ENCODE data around the gene PIK3C2B. TPM values are rescaled to one million over a fixed set of nuclear protein-coding genes. Genes with fewer than 3 reads are reported as not detected.
A peak's percentile ranks its signal among the peaks of the same experiment; 100 is the strongest.

PIK3C2B gene
- total RNA-seq, 1 donor from 2014 or later = 129 TPM

DNA sequence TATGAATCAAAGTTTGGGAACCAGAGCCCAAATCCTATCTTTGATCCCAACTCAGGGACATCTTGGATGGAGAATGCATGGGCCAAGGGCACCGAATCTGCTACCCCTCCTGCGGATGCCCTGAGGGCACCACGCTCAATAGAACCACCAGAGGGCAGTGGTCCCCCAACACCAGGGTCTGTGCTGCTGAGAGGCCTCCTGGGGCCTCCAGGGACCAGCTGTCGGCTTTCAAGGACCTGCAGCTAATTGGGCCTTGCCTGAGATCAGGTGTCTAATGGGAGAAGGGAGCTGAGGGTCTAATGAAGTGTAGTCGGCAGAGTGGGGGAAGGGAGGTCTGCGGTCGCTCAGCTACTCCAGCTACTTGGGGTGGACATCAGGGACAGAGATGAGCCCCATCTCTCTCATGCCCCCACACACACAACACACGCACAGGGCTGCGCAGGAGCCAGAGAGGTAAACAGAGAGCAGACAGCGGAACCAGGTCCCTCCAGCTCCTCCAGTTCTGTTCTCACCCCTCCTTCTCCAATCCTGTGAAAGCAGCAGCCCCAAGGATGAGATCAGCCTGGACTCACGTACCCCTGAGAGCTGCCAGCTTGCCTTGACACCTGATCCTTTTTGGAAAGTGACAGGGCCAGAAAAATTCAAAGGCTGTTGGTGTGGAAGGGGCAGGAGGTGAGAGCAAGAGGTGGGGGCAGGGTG is 48.0 kb downstream of the PIK3C2B start:
- H3K9me3 ChIP-seq = no peaks in the 10 kb centered on the region

GRCh38 chr1:204445860-204446412 is 48.7 kb downstream of the PIK3C2B start:
- Histone ChIP-seq H3K27me3 (no peaks in the 10 kb centered on the region), H3K4me3 (no peak overlapping the region), H3K4me1 (peaks cover 9 to 37% of the 10 kb centered on the region in 2 donors), H3K27ac (no peak overlapping the region), H3K9me3 (no peaks in the 10 kb centered on the region), H3K36me3 (peaks cover 16 to 56% of the 10 kb centered on the region in 2 donors)
- no peak for DNase-seq (ENCODE audit: low spot score in 2 of 2)
- intact Hi-C loops (cut with DNase I) = loop anchor here (1.0 to 2.0 kb wide), 4 partner anchors 15 to 57 kb away; partner anchors contain the start of gene PIK3C2B
- TF ChIP-seq, protein P1, sequence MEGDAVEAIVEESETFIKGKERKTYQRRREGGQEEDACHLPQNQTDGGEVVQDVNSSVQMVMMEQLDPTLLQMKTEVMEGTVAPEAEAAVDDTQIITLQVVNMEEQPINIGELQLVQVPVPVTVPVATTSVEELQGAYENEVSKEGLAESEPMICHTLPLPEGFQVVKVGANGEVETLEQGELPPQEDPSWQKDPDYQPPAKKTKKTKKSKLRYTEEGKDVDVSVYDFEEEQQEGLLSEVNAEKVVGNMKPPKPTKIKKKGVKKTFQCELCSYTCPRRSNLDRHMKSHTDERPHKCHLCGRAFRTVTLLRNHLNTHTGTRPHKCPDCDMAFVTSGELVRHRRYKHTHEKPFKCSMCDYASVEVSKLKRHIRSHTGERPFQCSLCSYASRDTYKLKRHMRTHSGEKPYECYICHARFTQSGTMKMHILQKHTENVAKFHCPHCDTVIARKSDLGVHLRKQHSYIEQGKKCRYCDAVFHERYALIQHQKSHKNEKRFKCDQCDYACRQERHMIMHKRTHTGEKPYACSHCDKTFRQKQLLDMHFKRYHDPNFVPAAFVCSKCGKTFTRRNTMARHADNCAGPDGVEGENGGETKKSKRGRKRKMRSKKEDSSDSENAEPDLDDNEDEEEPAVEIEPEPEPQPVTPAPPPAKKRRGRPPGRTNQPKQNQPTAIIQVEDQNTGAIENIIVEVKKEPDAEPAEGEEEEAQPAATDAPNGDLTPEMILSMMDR (IDR thresholded peaks at IDR 0.05) = peak; percentile 7 to 24 (median 10)

More for the DNA sequence above, 48.0 kb downstream of the PIK3C2B start:
- Histone ChIP-seq H3K4me1 (peaks cover 12 to 43% of the 10 kb centered on the region in 2 donors), H3K36me3 (peaks cover 16 to 50% of the 10 kb centered on the region in 2 donors), H3K27me3 (no peaks in the 10 kb centered on the region), H3K4me3 (no peak overlapping the region), H3K27ac (peak overlapping the region; percentile 19 to 58)
- peak in 1 of 2 donors; percentile 85 for DNase-seq (ENCODE audit: low spot score in 2 of 2)
- TF ChIP-seq, protein P1 (IDR thresholded peaks at IDR 0.05) = peak; percentile 69 to 84 (median 72)
- intact Hi-C loops (cut with DNase I) = loop anchor here (1.0 to 2.0 kb wide), 4 partner anchors 15 to 57 kb away; partner anchors contain the start of gene PIK3C2B

Other genes starting within 250 kb of the PIK3C2B start
- gene PLEKHA6, start 134.9 kb downstream of the PIK3C2B start, total RNA-seq = 4.9 TPM
- gene PPP1R15B, start 83.0 kb downstream of the PIK3C2B start, total RNA-seq = 36.1 TPM
- gene MDM4, start 21.6 kb upstream of the PIK3C2B start, total RNA-seq = 9.9 TPM
- gene LRRN2, start 190.9 kb upstream of the PIK3C2B start, total RNA-seq = 6.5 TPM